ENCODE measurements around the gene C2CD3. TPM values are rescaled to one million over a fixed set of nuclear protein-coding genes. Genes with fewer than 3 reads are reported as not detected.

Gene C2CD3
- total and polyA plus RNA-seq, 9 of the 15 experiments (the other 6 are each of a cell fraction or from before 2014, with no cell fraction given), result 4.4 to 20.2 (median 15.4) TPM

DNA sequence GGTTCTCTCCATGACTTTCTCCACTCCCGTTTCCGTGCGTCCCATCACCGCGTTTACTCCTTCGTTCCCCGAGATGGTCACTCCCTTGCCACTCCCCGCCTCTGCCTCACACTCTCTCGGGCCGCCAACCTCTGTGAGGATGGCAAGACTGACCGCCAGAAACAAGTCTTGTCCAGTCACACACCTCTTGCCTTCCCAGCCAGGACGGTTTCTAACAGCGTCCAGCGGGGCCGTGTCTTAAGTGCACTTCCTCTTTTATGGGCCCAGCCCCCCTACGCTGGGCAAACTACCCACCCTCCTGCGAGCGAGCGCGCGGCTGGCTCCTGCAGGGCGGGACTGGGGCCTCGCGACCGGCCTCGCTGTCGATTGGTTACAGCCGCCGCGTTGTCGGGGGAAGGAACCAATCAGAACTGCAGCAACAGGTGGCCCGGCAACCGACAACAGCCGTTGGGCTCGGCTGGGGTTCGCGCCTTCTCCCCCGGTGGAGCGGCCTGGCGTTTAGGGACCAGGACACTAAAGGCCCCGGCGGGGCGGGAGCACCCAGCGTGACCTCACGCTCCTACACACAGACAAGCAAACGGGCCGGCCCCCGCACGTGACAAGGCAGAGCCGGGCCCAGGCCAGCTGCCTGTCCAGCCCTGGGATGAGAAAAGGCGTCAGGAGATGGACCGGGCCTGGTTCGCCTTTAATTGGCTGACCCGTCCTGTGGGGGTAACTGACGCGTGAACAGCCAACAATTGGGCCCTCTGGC is 187.6 kb downstream of the C2CD3 start (continued):
- peak in 1 of 2 experiments; percentile 63; a peak in 2 of 4 replicates for TF ChIP-seq RCOR1 (IDR thresholded peaks at IDR 0.05; ENCODE audit: borderline replicate concordance in 1 of 2, low read depth in 2 of 2, low read length in 2 of 2)
- no peak for TF ChIP-seq ZNF778 (CRISPR knock-in tag; IDR thresholded peaks at IDR 0.05)
- TF ChIP-seq, protein P1, sequence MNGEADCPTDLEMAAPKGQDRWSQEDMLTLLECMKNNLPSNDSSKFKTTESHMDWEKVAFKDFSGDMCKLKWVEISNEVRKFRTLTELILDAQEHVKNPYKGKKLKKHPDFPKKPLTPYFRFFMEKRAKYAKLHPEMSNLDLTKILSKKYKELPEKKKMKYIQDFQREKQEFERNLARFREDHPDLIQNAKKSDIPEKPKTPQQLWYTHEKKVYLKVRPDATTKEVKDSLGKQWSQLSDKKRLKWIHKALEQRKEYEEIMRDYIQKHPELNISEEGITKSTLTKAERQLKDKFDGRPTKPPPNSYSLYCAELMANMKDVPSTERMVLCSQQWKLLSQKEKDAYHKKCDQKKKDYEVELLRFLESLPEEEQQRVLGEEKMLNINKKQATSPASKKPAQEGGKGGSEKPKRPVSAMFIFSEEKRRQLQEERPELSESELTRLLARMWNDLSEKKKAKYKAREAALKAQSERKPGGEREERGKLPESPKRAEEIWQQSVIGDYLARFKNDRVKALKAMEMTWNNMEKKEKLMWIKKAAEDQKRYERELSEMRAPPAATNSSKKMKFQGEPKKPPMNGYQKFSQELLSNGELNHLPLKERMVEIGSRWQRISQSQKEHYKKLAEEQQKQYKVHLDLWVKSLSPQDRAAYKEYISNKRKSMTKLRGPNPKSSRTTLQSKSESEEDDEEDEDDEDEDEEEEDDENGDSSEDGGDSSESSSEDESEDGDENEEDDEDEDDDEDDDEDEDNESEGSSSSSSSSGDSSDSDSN (IDR thresholded peaks at IDR 0.05; ENCODE audit: borderline replicate concordance in 1 of 2, low read depth in 2 of 2, low read length in 2 of 2), result peak; percentile 75 to 92; a peak in 2 of 4 replicates
- no peak for TF ChIP-seq YY1 (IDR thresholded peaks at IDR 0.05; ENCODE audit: borderline replicate concordance in 1 of 3, control insufficient read depth in 1 of 3, extremely low read depth in 1 of 3, insufficient read depth in 3 of 3, insufficient read length in 1 of 3, insufficient replicate concordance in 2 of 3, low read depth in 1 of 3, low read length in 2 of 3)
- TF ChIP-seq HSF4 (CRISPR knock-in tag; IDR thresholded peaks at IDR 0.05; ENCODE audit: borderline replicate concordance), result peak; percentile 51; the same call in 1 of the 2 replicates
- no peak for TF ChIP-seq TRIM28 (IDR thresholded peaks at IDR 0.05)
- TF ChIP-seq CCNT2 (IDR thresholded peaks at IDR 0.05; ENCODE audit: borderline replicate concordance, extremely low read depth, insufficient read length, low read depth, low read length), result peak; percentile 88
- TF ChIP-seq ZNF764 (CRISPR knock-in tag; IDR thresholded peaks at IDR 0.05; ENCODE audit: low read depth), result peak; percentile 45; the same call in 1 of the 2 replicates
- no peak for TF ChIP-seq SRSF7 (optimal IDR thresholded peaks at IDR 0.05; ENCODE audit: low read depth, low read length)
- TF ChIP-seq, protein P2, sequence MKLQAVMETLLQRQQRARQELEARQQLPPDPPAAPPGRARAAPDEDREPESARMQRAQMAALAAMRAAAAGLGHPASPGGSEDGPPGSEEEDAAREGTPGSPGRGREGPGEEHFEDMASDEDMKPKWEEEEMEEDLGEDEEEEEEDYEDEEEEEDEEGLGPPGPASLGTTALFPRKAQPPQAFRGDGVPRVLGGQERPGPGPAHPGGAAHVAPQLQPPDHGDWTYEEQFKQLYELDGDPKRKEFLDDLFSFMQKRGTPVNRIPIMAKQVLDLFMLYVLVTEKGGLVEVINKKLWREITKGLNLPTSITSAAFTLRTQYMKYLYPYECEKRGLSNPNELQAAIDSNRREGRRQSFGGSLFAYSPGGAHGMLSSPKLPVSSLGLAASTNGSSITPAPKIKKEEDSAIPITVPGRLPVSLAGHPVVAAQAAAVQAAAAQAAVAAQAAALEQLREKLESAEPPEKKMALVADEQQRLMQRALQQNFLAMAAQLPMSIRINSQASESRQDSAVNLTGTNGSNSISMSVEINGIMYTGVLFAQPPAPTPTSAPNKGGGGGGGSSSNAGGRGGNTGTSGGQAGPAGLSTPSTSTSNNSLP (IDR thresholded peaks at IDR 0.05; ENCODE audit: borderline replicate concordance, low read depth, low read length), result no peak
- TF ChIP-seq, protein P3, sequence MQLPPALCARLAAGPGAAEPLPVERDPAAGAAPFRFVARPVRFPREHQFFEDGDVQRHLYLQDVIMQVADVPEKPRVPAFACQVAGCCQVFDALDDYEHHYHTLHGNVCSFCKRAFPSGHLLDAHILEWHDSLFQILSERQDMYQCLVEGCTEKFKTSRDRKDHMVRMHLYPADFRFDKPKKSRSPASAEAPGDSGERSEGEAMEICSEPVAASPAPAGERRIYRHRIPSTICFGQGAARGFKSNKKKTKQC (CRISPR knock-in tag; IDR thresholded peaks at IDR 0.05), result peak; percentile 81; the same call in 1 of the 2 replicates
- TF ChIP-seq HDAC6 (IDR thresholded peaks at IDR 0.05; ENCODE audit: low read depth, low read length), result no peak
- TF ChIP-seq SMAD4 (CRISPR knock-in tag; conservative IDR thresholded peaks at IDR 0.05), result peak; percentile 94
- no peak for TF ChIP-seq ZSCAN29 (IDR thresholded peaks at IDR 0.05)
- peak; percentile 48 for TF ChIP-seq ZNF134 (CRISPR knock-in tag; conservative IDR thresholded peaks at IDR 0.05)
- no peak; a peak in 1 of 4 replicates for TF ChIP-seq ETV6 (IDR thresholded peaks at IDR 0.05; ENCODE audit: borderline replicate concordance in 1 of 2, low read depth in 2 of 2, low read length in 1 of 2)
- no peak for TF ChIP-seq ETV6 (CRISPR knock-in tag; IDR thresholded peaks at IDR 0.05; ENCODE audit: borderline replicate concordance)
- no peak for TF ChIP-seq ARID2 (IDR thresholded peaks at IDR 0.05)
- no peak for TF ChIP-seq DNMT1 (IDR thresholded peaks at IDR 0.05)
- TF ChIP-seq NFYB (IDR thresholded peaks at IDR 0.05; ENCODE audit: extremely low read depth, insufficient read length), result peak; percentile 75
- TF ChIP-seq CTBP1 (IDR thresholded peaks at IDR 0.05; ENCODE audit: borderline replicate concordance), result peak; percentile 95
- TF ChIP-seq ZNF316 (IDR thresholded peaks at IDR 0.05), result 0 out of 2 replicates have a peak, but pooled peaks have one; percentile 10
- peak; percentile 55 for TF ChIP-seq RNF2 (IDR thresholded peaks at IDR 0.05)
- peak; percentile 37 for TF ChIP-seq PHF20 (IDR thresholded peaks at IDR 0.05; ENCODE audit: partially characterized antibody)
